ENCODE data around the gene SAP130.

The SAP130 gene

GRCh38 chr2:127893494-127893893 is 134.4 kb downstream of the SAP130 start:
- no peak for DNase-seq (ENCODE audit: low read depth)

- DNase-seq (ENCODE audit: low read depth), result no peak
Measured at GRCh38 chr2:127893033-127893432, 134.8 kb downstream of the SAP130 start.

- DNase-seq (ENCODE audit: low read depth), result no peak
Measured at GRCh38 chr2:127891811-127892210, 136.0 kb downstream of the SAP130 start.
